Measurements from ENCODE around the gene PRRT1.
"Not testable (repeated sequence)": the region's sequence is repeated elsewhere in the genome, so short reads cannot be mapped to it uniquely, and the experiment has no call there.

Gene PRRT1

DNA sequence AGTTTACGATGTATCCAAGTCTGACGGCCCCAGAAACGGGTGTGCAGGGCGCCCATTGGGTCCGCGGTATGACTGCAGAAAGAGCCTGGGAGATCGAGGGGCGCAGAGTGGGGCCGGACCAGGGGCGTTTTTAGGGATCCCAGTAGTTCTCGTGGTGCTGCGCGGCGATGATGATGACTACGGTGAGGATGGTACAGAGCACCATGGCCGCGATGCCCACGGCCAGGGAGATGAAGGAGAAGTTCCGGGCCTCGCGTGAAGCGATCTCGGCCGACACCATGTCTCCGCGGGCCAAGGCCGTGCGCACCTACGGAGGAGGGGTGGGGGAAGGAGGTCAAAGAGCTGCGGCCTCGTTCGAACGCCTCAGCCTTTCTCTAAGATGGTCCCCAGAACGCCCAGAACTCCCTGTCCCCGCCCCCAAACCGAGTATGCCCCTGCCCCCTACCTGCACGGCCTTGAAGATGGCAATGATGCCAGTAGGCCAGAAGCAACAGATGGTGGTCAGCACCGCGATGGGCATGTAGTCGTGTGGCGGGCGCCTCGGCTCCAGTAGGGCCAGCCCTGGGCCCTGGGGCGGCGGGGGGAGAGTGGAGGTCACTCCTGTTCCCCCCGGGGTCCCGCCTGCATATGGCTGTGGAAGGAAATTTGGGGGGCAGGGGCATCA, 2.5 kb downstream of the PRRT1 start:
- no peak for DNase-seq

DNA sequence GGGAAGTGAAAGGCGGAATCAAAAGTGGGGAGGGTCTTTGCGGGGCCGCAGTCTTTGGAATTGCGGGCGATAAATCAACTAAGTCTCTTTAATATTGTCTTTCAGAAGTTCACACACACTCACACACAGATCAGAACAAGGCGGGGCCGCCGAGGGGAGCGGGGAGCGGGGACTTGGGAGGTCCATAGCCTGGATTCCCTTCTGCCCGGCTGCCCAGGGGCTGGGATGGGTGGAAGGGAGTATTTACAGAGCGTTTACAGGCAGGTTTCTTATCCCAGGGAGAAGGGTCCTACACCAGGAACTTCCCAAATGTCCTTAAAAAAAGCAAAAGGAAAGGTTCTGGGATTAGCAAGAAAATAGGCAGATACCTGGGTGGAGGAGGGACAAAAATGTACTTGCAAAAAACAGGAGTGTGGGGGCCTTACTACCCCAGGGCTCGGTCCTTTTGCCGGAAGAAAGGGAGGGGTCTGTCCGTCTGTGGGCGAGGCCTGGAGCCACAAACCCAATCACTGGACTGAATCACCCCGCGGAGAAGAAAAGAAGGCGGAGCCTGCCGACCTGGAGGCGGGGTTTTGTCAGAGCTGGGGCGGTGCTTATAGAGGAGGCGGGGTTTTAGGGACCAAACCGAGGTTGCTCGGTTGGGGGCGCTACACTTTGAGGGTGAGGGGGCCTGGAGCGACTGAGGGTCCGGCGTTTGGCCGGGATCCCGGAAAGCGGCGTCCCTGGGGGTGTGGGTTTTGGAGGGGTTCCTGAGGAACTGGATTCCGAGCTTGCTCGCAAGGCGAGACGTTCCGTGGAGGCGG, 3.2 kb downstream of the PRRT1 start:
- no peak for DNase-seq

DNA sequence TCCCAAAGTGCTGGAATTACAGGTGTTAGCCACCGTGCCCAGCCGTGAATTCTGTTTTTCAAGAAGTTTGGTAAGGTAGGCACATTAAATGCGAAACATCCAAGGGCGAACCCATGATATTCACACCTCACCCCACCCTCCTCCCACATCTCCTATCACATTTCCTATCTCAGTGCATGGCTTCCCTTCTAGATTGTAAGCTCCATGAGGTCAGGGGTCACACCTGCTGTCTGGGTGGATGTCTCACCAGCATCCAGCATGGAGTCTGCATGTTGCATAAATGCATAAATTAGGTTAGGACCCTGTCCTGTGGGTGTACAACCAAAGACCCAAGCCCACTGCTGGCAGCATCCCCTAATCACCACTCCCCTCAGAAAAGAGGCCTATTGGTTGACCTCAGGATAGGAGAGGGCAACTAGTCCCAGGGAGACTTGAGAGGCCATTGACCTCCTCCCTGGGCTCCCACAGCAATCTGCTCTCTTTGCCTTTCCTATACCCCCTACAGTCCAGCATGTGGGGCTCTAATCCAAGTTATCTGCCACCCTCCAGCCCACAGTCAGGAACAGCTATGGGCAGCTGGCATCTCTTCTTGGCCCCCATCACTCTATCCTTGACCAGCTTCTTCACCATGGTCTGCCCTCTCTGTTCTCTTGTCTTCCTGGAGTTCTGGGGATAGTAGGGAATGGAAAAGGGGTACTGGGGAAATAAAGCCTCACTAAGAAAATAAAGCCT, 4.2 kb downstream of the PRRT1 start:
- DNase-seq = no peak

GRCh38 chr6:32146687-32147086, 5.1 kb downstream of the PRRT1 start:
- no peak for DNase-seq

DNA sequence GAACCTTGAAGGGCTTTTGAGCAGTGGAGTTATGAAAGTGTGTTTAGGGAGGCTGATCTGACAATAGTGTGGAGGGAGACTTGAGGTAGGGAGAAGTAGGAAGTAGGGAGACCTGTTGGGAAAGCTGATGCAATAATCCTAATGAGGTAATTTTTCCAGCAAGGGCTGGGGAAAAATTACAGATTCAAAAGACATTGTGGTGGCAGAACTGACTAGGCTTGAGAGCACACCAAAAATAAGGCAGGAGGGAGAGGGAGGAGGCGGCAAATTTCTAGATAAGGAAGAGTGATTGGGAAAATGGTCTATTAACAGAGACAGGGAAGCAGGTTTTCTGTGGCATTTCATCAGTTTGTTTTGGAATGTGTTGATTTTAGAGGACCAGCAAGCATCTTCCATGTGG, 5.5 kb downstream of the PRRT1 start:
- DNase-seq = no peak

DNA sequence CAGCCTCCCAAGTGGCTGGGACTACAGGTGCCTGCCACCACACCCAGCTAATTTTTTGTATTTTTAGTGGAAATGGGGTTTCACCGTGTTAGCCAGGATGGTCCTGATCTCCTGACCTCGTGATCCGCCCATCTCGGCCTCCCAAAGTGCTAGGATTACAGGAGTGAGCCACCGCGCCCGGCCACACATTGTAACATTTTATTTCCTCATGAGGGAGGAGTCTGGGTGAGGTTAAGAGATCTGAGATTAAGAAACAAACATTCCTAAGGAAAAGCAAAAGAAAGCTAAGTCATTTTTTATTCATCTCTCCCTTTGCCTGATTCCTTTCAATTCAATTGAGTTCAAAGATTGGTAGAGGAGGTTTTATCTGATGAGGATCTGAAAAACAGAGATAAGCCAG, 7.5 kb downstream of the PRRT1 start:
- DNase-seq = not testable (repeated sequence)

GRCh38 chr6:32140420-32141046, 11.2 kb downstream of the PRRT1 start:
- DNase-seq = no peak

GRCh38 chr6:32139590-32139989, 12.1 kb downstream of the PRRT1 start:
- no peak for DNase-seq

GRCh38 chr6:32137454-32137853, 14.3 kb downstream of the PRRT1 start:
- DNase-seq = no peak

DNA sequence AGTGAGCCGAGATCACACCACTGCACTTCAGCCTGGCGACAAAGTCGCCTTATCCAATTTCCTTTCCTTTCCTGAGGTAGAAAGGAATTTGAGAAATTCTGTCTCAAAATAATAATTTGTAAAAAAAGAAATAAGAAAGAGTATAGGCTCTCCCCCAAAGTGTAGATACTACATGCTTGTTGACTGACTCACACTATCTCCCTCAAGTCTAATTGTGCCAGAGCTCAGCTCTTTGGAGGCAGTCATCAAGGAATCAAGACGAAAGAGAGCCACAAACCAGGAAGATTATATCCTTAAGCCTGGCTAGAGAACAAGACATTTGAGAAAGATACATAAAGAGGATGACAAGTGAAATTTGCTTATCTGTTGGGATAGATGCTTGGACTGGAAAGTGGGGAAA, 18.0 kb downstream of the PRRT1 start:
- no peak for DNase-seq

DNA sequence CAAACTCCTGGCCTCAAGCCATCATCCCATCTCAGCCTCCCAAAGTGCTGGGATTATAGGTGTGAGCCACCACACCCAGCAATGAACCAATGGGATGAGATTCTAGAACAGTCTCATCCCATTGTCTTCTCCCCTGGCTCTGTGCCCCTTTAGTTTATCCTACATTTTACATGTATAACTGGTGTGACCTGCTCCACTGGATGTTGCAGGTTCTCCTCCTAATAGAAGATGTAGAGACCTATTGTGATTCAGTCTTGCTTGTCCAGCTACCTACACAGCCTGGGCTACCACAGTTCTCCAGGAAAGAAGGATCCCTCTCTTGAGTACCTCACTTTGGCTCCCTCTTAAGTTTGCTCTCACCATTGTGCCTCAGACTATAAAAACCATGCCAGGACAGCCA, 19.6 kb downstream of the PRRT1 start:
- no peak for DNase-seq

GRCh38 chr6:32131439-32131948, 20.2 kb downstream of the PRRT1 start:
- DNase-seq = no peak

DNA sequence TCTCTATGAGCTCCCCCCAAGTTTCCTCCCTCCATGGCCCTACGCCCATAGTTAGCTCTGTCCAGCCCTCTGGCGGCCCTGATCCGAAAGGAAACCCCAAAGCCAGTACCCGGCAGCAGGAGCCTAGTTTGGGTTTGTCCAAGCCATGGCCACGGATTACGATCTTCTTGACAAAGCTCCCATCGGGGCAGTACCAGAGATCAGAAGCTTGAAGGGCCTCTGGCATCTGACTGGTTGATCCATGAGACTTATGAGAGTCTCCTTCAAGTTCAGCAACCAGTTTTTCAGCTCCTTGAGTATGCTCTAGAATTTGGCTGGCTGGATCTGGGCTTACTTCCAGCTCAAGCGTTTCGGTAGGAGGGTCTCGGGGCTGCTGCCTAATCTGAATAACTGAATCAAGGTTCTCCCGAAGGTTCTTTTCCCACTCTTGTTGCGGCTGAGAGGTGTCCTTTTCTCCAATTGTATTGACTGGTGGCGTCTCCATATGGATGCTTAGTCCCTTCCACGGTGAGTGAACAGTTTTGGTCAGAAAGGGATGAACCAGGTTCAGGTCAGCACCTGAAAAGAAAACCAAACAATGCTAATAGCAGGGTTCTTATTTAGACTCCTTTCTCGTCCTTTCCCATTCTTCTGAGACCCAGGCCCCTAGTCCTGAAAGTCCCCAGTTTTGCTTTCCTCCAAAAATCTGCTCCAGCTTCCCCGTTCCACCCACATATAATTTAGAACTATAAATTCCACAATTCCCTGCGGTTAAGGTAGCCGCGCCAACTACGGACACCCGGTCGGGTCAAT, 22.2 kb downstream of the PRRT1 start:
- no peak for DNase-seq

- no peak for DNase-seq
Observed at GRCh38 chr6:32128751-32129296, 22.9 kb downstream of the PRRT1 start.

GRCh38 chr6:32127717-32128592, 23.8 kb downstream of the PRRT1 start, which contains the start of gene ATF6B:
Gene ATF6B (minus strand): TSS chr6:32128246. CDS start chr6:32128207, 39 bp downstream.
- DNase-seq = peak; percentile 97 to 98

DNA sequence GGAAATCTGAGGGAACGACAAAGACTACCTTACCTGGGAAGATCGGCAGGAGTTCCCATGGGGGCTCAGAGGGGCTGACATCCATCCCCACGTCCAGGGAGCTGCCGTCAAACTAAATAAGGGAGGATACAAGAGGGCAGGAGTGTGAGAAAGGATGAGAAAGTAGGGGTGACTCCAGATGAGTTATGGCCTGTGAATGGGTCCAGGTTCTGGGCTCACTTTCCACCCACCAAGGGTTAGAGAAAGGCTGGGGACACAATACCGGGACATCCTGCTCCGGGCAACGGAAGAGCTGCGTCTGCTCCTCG, 24.4 kb downstream of the PRRT1 start:
- DNase-seq = no peak

GRCh38 chr6:32126880-32127279, 24.9 kb downstream of the PRRT1 start:
- DNase-seq = no peak

- DNase-seq = no peak
Observed at GRCh38 chr6:32123681-32124080, 28.1 kb downstream of the PRRT1 start.

- DNase-seq = no peak
Observed at GRCh38 chr6:32120573-32121059, 31.1 kb downstream of the PRRT1 start.

- peak; percentile 44 to 74 for DNase-seq
Observed at GRCh38 chr6:32118782-32119628, 32.7 kb downstream of the PRRT1 start.

Data from NCI-H1930 (cell line).